Panc1 (cell line): ENCODE results near the gene BARX2. TPM values are rescaled to one million over a fixed set of nuclear protein-coding genes. Genes with fewer than 3 reads are reported as not detected.

Source experiments
- ATAC-seq: fragments of 200-7000 bp; cut with Tn5 transposase; 2 replicates; pipeline ENCODE4 v1.9.1; 2020; ENCODE audit warnings: mild to moderate bottlenecking, moderate library complexity
- BruUV-seq: library from RNA; stranded (reverse); fragments of 400-500 nt; replicated peaks from 2 replicates; lab custom pipeline; 2021; lab: Mats Ljungman, UMichigan
- CTCF ChIA-PET: fragments of 300-600 bp; sonication (Branson Sonifier 250); formaldehyde crosslinking; loops from one replicate; lab custom pipeline; 2022; ENCODE audit warnings: antibody characterized with exemption; lab: Charles Lee
- POLR2A ChIA-PET: fragments of 300-600 bp; sonication (Branson Sonifier 250); formaldehyde crosslinking; loops from one replicate; lab custom pipeline; 2022; ENCODE audit warnings: antibody characterized with exemption; lab: Charles Lee
- DNase-seq: peaks from one replicate; pipeline ENCODE4 v3.0.0-alpha.2; 2010; ENCODE audit warnings: low read depth, low spot score
- H3K27ac ChIP-seq: 2 replicates; pipeline ENCODE4 v1.5.1; 2011; ENCODE audit warnings: mild to moderate bottlenecking, low read length, inconsistent platforms
- H3K27me3 ChIP-seq: fragments of 200-500 bp; sonication (Bioruptor generic); 2 replicates; pipeline ENCODE4 v1.6.0; 2014; ENCODE audit warnings: low read length, inconsistent platforms; ENCODE audit not compliant: control insufficient read depth, insufficient read depth
- H3K36me3 ChIP-seq: fragments of 200-500 bp; sonication (Bioruptor generic); 2 replicates; pipeline ENCODE4 v1.5.1; 2014; ENCODE audit warnings: inconsistent platforms, mild to moderate bottlenecking, low read length, moderate library complexity; ENCODE audit not compliant: control insufficient read depth, insufficient read depth
- H3K4me1 ChIP-seq: 2 replicates; pipeline ENCODE4 v1.5.1; 2011; ENCODE audit warnings: inconsistent platforms, mild to moderate bottlenecking, low read length, moderate library complexity; ENCODE audit not compliant: control insufficient read depth, insufficient read depth
- H3K4me3 ChIP-seq, 2 experiments: 2 replicates each; pipeline ENCODE4 v1.5.1; 2011 to 2012; ENCODE audit warnings: low read depth in 2 of 2, low read length in 2 of 2, mild to moderate bottlenecking in 2 of 2, inconsistent platforms in 1 of 2, moderate library complexity in 1 of 2
- H3K9me3 ChIP-seq: fragments of 200-500 bp; sonication (Bioruptor generic); 2 replicates; pipeline ENCODE4 v1.5.1; 2014; ENCODE audit warnings: low read depth, mild to moderate bottlenecking, inconsistent platforms, low read length, moderate library complexity; ENCODE audit not compliant: control insufficient read depth, insufficient read depth
- POLR2AphosphoS5 ChIP-seq: IDR thresholded peaks from 2 replicates; pipeline ENCODE4 v1.6.1; 2012; ENCODE audit warnings: mild to moderate bottlenecking, low read depth, low read length, moderate library complexity
- REST ChIP-seq, 2 experiments: IDR thresholded peaks; 2 replicates each; pipeline ENCODE4 v1.6.1; 2011 to 2012; ENCODE audit warnings: low read depth in 2 of 2, control low read depth in 1 of 2, low read length in 1 of 2, mild to moderate bottlenecking in 1 of 2, moderate library complexity in 1 of 2; ENCODE audit not compliant: insufficient read depth in 1 of 2
- SIN3A ChIP-seq: IDR thresholded peaks from 2 replicates; pipeline ENCODE4 v1.6.1; 2012; ENCODE audit warnings: low read depth, mild to moderate bottlenecking, low read length, moderate library complexity, borderline replicate concordance; ENCODE audit not compliant: insufficient read depth
- TCF7L2 ChIP-seq: IDR thresholded peaks from 2 replicates; pipeline ENCODE4 v1.6.1; 2011; ENCODE audit warnings: mild to moderate bottlenecking, low read depth, low read length, inconsistent platforms
- in situ Hi-C: cut with HindIII; loops from 2 replicates; pipeline ENCODE4 v1.10.0; 2016; ENCODE audit warnings: low sequenced_read_pairs, low pct_unique_long_range_greater_than_20kb
- intact Hi-C: fragments of 100-400 bp; cut with micrococcal nuclease; formaldehyde crosslinking; loops from one replicate; pipeline ENCODE4 v1.10.0; 2022; ENCODE audit not compliant: unreplicated experiment
- total RNA-seq: library from RNA; stranded (reverse); gene quantifications from one replicate; pipeline ENCODE4 v1.2.1, GENCODE V29; 2021; ENCODE audit not compliant: unreplicated experiment
- TF ChIP-seq, protein P1 (sequence below): fragments of 450-650 bp; IDR thresholded peaks from 2 replicates; pipeline ENCODE4 v1.5.1; 2017; ENCODE audit warnings: mild to moderate bottlenecking

The BARX2 gene
- total RNA-seq, 1 experiment from 2014 or later, result 3.9 TPM

DNA sequence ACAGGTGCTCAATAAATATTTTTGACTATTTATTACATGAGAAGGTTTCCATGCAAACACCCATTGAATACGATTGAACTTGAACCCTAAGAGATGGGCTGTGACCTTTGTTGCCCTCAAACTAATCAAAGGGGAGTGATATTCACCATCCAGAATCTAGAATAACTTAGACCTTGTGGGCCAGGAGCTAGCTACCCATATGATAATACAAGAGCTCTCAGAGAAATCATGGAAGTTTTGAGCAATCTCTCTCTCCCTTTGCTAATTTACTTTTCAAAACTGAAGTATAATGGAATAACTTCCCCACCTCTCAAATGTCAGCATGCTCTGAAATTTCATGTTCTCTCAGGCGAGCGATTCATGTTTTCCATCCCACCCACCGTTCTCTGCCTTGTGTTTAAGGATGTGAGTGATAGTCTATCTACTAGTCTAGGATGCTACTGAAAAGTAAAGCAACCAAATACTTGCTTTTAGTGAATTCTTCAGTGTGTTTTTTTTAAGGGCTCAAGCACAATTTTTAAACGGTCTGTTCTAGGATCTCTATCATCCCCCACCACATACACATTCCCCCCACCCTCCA, 33.3 kb downstream of the BARX2 start:
- intact Hi-C loops, result no loop called here
- TF ChIP-seq POLR2AphosphoS5 (no peak), SIN3A (no peak), REST (IDR thresholded peaks at IDR 0.05; ENCODE audit: insufficient read depth in 1 of 2, low read depth in 2 of 2, low read length in 1 of 2) (no peak), TCF7L2 (no peak)
- TF ChIP-seq, protein P1, sequence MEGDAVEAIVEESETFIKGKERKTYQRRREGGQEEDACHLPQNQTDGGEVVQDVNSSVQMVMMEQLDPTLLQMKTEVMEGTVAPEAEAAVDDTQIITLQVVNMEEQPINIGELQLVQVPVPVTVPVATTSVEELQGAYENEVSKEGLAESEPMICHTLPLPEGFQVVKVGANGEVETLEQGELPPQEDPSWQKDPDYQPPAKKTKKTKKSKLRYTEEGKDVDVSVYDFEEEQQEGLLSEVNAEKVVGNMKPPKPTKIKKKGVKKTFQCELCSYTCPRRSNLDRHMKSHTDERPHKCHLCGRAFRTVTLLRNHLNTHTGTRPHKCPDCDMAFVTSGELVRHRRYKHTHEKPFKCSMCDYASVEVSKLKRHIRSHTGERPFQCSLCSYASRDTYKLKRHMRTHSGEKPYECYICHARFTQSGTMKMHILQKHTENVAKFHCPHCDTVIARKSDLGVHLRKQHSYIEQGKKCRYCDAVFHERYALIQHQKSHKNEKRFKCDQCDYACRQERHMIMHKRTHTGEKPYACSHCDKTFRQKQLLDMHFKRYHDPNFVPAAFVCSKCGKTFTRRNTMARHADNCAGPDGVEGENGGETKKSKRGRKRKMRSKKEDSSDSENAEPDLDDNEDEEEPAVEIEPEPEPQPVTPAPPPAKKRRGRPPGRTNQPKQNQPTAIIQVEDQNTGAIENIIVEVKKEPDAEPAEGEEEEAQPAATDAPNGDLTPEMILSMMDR, result no peak
- POLR2A ChIA-PET, result no interaction called here
- CTCF ChIA-PET, result no interaction called here
- peaks cover 5% of the 10 kb centered on the region for H3K27me3 ChIP-seq
- ATAC-seq (no peak), DNase-seq (no peak)
- H3K9me3 ChIP-seq, result no peaks in the 10 kb centered on the region
- BruUV-seq, result no TSS peak
- H3K36me3 ChIP-seq, result no peaks in the 10 kb centered on the region
- H3K4me1 ChIP-seq, result no peaks in the 10 kb centered on the region
- H3K4me3 ChIP-seq, result no peak overlapping the region
- in situ Hi-C loops, result no loop called here
- no peak overlapping the region for H3K27ac ChIP-seq

DNA sequence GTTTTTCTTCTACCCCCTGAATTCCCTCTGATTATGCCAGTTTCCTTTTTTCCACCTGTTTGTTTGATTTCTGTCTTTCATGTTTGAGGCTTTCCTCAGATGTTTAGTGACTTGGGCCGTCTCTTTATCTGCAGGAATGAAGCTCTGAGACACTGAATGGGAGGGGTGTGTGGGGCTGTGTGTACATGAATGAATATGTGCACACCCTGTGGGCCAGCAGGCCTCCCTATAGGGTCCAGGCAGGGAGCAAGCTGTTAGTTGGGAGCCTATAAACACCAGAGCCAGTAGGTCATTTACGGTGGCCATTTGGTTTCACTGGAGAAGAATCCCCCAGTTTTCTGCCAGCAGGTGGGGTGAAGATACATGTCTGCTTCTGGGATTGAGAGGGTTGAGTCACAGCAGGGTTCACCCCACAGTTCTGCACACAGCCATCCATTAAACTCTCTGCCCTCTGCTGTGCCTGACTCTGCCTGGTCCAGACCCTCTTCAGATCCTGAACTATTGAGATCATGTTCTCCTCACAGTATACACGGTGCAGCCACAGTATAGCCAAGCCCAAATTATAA, 34.8 kb downstream of the BARX2 start:
- POLR2A ChIA-PET, result interaction anchor here (0.6 kb wide), 1 partner anchor 9 kb away, joined by 3 read pairs; no protein-coding TSS in a partner anchor
- CTCF ChIA-PET, result interaction anchor here (0.7 kb wide), 1 partner anchor 289 kb away, joined by 8 read pairs; no protein-coding TSS in a partner anchor
- intact Hi-C loops, result no loop called here
- ATAC-seq (0 out of 2 replicates have a peak, but pooled peaks have one; percentile 34), DNase-seq (no peak)
- Histone ChIP-seq H3K4me3 (no peak overlapping the region), H3K27ac (no peak overlapping the region), H3K27me3 (peaks cover 5% of the 10 kb centered on the region), H3K9me3 (no peaks in the 10 kb centered on the region), H3K4me1 (no peaks in the 10 kb centered on the region), H3K36me3 (no peaks in the 10 kb centered on the region)
- in situ Hi-C loops, result no loop called here
- no peak for TF ChIP-seq TCF7L2
- TF ChIP-seq, protein P1, result no peak
- TF ChIP-seq POLR2AphosphoS5, result no peak
- TF ChIP-seq SIN3A, result no peak
- TF ChIP-seq REST (IDR thresholded peaks at IDR 0.05; ENCODE audit: insufficient read depth in 1 of 2, low read depth in 2 of 2, low read length in 1 of 2), result no peak
- BruUV-seq, result no TSS peak
